Lung (tissue), 12 donors: Measurements from ENCODE around the gene CPNE7. TPM values are rescaled to one million over a fixed set of nuclear protein-coding genes. Genes with fewer than 3 reads are reported as not detected.

Experiments
- ATAC-seq: fragments of 200-7000 bp; cut with Tn5 transposase; one replicate; pipeline ENCODE4 v1.9.1; 2020; ENCODE audit warnings: moderate number of reproducible peaks; ENCODE audit not compliant: insufficient read depth, low FRiP score
- DNase-seq, 3 donors: peaks; one replicate each; pipeline ENCODE4 v3.0.0-alpha.2; 2013 to 2017
- H3K27ac ChIP-seq, 2 donors: one replicate each; pipeline ENCODE4 v1.5.1; 2013; ENCODE audit warnings: mild to moderate bottlenecking in 2 of 2, moderate library complexity in 2 of 2, control low read depth in 1 of 2, inconsistent platforms in 1 of 2, low read depth in 1 of 2, low read length in 1 of 2
- H3K27me3 ChIP-seq, 3 donors: one replicate each; pipeline ENCODE4 v1.5.1; 2013; ENCODE audit warnings: low read length in 2 of 3; ENCODE audit not compliant: control insufficient read depth in 3 of 3, insufficient read depth in 3 of 3
- H3K36me3 ChIP-seq, 4 donors: one replicate each; pipeline ENCODE4 v1.5.1; 2013; ENCODE audit warnings: low read length in 4 of 4, mild to moderate bottlenecking in 1 of 4, moderate library complexity in 1 of 4; ENCODE audit not compliant: control insufficient read depth in 4 of 4, insufficient read depth in 4 of 4
- H3K4me1 ChIP-seq, 5 donors: one replicate each; pipeline ENCODE4 v1.5.1; 2013; ENCODE audit warnings: low read length in 5 of 5, mild to moderate bottlenecking in 2 of 5, moderate library complexity in 1 of 5; ENCODE audit not compliant: control insufficient read depth in 5 of 5, insufficient read depth in 5 of 5
- H3K4me3 ChIP-seq: one replicate; pipeline ENCODE4 v1.5.1; 2013; ENCODE audit warnings: mild to moderate bottlenecking, control low read depth, moderate library complexity
- H3K9ac ChIP-seq, 2 donors: one replicate each; pipeline ENCODE4 v1.5.1; 2013; ENCODE audit warnings: low read length in 2 of 2, control low read depth in 1 of 2; ENCODE audit not compliant: insufficient read depth in 1 of 2
- H3K9me3 ChIP-seq, 4 donors: one replicate each; pipeline ENCODE4 v1.5.1; 2013; ENCODE audit warnings: low read length in 3 of 4, mild to moderate bottlenecking in 1 of 4, moderate library complexity in 1 of 4; ENCODE audit not compliant: control insufficient read depth in 4 of 4, insufficient read depth in 3 of 4
- CTCF ChIP-seq: IDR thresholded peaks from 2 replicates; pipeline ENCODE4 v1.5.1; 2012; ENCODE audit warnings: mild to moderate bottlenecking; ENCODE audit errors: control extremely low read depth, extremely low read depth
- WGBS, 2 donors: extraction: QIAGEN DNeasy Blood & Tissue Kit; methylation state at CpG; one replicate each; pipeline ENCODE4 v1.1.7; 2013; 5-methylcytosine and 5-hydroxymethylcytosine counted together
- polyA plus RNA-seq, 2 donors: library from polyadenylated mRNA; stranded (reverse); fragments of 200-250 nt; gene quantifications; one replicate each; pipeline ENCODE4 v1.2.1, GENCODE V29; 2013
- total RNA-seq, 2 donors: library from RNA; depleted of rRNA in 1 of 2; stranded (reverse); fragments of >200 nt in 1 of 2; gene quantifications; one replicate each; pipeline ENCODE4 v1.2.1, GENCODE V29; 2014 to 2021
- donor health status: control.
- donor health status: control.
- donor health status: Bipolar disorder and iron deficiency.
- donor health status: healthy.
- donor health status: DM: yes; HTN: yes; CAD: no.

CPNE7 gene
- total and polyA plus RNA-seq, 4 donors: 0.65 to 2.2 (median 1.2) TPM

DNA sequence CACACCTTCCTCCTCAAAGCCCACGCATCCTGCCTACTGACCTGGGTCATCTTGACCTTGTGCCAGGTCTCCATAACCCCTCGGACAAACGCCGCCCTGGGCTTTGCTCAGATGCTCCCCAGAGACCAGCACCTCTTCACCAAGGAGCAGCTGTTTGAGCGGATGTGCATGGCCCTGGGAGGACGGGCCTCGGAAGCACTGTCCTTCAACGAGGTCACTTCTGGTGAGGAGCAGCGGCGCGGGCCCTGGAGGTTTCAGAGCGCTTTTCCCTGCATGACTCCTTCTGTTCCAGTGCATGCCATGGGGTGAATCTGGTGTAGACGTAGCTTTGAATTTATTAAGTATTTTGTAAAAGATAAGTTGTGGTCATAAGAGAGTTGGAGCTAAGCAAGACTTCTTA lies 22.6 kb upstream of the CPNE7 start:
- H3K4me1 ChIP-seq: peaks cover 0 to 3% (median 0%) of the 10 kb centered on the region in 5 donors
- TF ChIP-seq CTCF: no peak
- H3K27me3 ChIP-seq: no peaks in the 10 kb centered on the region
- H3K36me3 ChIP-seq: peaks cover 10 to 68% (median 40%) of the 10 kb centered on the region in 4 donors
- ATAC-seq (no peak), DNase-seq (no peak)
- no peak overlapping the region for H3K4me3 ChIP-seq
- no peak overlapping the region for H3K9ac ChIP-seq
- H3K27ac ChIP-seq: no peak overlapping the region
- 95 to 96% methylated on average over 13 of the region's 13 CpGs for WGBS, 2 donors
- H3K9me3 ChIP-seq: no peaks in the 10 kb centered on the region

- H3K27ac ChIP-seq: no peak overlapping the region
- H3K9ac ChIP-seq: no peak overlapping the region
- ATAC-seq (no peak), DNase-seq (no peak)
- no peaks in the 10 kb centered on the region for H3K9me3 ChIP-seq
- H3K4me3 ChIP-seq: no peak overlapping the region
- no peaks in the 10 kb centered on the region for H3K27me3 ChIP-seq
- 92 to 96% methylated on average over 18 of the region's 18 CpGs for WGBS, 2 donors
- H3K4me1 ChIP-seq: peaks cover 0 to 3% (median 0%) of the 10 kb centered on the region in 5 donors
- H3K36me3 ChIP-seq: peaks cover 10 to 62% (median 37%) of the 10 kb centered on the region in 4 donors
- TF ChIP-seq CTCF: no peak
Observed at GRCh38 chr16:89553733-89554132, 21.8 kb upstream of the CPNE7 start.

- no peak overlapping the region for H3K4me3 ChIP-seq
- H3K4me1 ChIP-seq: peaks cover 0 to 3% (median 0%) of the 10 kb centered on the region in 5 donors
- H3K27me3 ChIP-seq: no peaks in the 10 kb centered on the region
- peaks cover 10 to 55% (median 34%) of the 10 kb centered on the region in 4 donors for H3K36me3 ChIP-seq
- no peak for ATAC-seq
- H3K9ac ChIP-seq: no peak overlapping the region
- DNase-seq: no peak
- no peak for TF ChIP-seq CTCF
- no peak overlapping the region for H3K27ac ChIP-seq
- H3K9me3 ChIP-seq: no peaks in the 10 kb centered on the region
- WGBS, 2 donors: 96% methylated on average over 12 of the region's 12 CpGs
Observed at GRCh38 chr16:89554343-89554742, 21.2 kb upstream of the CPNE7 start.

GRCh38 chr16:89555265-89555664 lies 20.3 kb upstream of the CPNE7 start:
- no peak for ATAC-seq
- H3K9ac ChIP-seq: no peak overlapping the region
- peaks cover 0 to 6% (median 3%) of the 10 kb centered on the region in 5 donors for H3K4me1 ChIP-seq
- no peak for TF ChIP-seq CTCF
- no peak for DNase-seq
- H3K27ac ChIP-seq: no peak overlapping the region
- H3K9me3 ChIP-seq: no peaks in the 10 kb centered on the region
- WGBS, 2 donors: 95 to 98% methylated on average over 16 of the region's 16 CpGs
- no peak overlapping the region for H3K4me3 ChIP-seq
- peaks cover 10 to 50% (median 27%) of the 10 kb centered on the region in 4 donors for H3K36me3 ChIP-seq
- H3K27me3 ChIP-seq: no peaks in the 10 kb centered on the region
